Testis (tissue), 2 donors: ENCODE results near the gene OXSR1.
"Not testable (repeated sequence)": the region's sequence is repeated elsewhere in the genome, so short reads cannot be mapped to it uniquely, and the experiment has no call there.

Experiments used
- CTCF ChIP-seq, 3 experiments: fragments of 450-650 bp in 2 of 3; fragments of 200-600 bp in 1 of 3; sonication (generic) in 1 of 3; IDR thresholded peaks; one replicate each; pipeline ENCODE4 v1.5.1; 2016 to 2019; ENCODE audit warnings: antibody characterized with exemption in 3 of 3, mild to moderate bottlenecking in 2 of 3, moderate library complexity in 1 of 3
- POLR2A ChIP-seq: fragments of 450-650 bp; IDR thresholded peaks from one replicate; pipeline ENCODE4 v1.6.1; 2017; ENCODE audit warnings: antibody characterized with exemption, mild to moderate bottlenecking, moderate library complexity

GRCh38 chr3:38134517-38135143 lies 30.7 kb upstream of the OXSR1 start:
- not testable (repeated sequence) for TF ChIP-seq POLR2A; CTCF (IDR thresholded peaks at IDR 0.05)
